MM.1S (cell line): ENCODE data around the gene GAS2L1.

Experiments used
- CTCF ChIP-seq: fragments of 300-600 bp; sonication (generic); IDR thresholded peaks from 2 replicates; pipeline ENCODE4 v1.5.1; 2016; ENCODE audit warnings: antibody characterized with exemption, low read length, mixed read lengths
- EZH2 ChIP-seq: fragments of 300-600 bp; sonication (generic); optimal IDR thresholded peaks from 2 replicates; pipeline ENCODE3; 2017; ENCODE audit warnings: low read depth, mild to moderate bottlenecking, antibody characterized with exemption, low read length, mixed read lengths
- EZH2phosphoT487 ChIP-seq: fragments of 300-600 bp; sonication (generic); IDR thresholded peaks from 2 replicates; pipeline ENCODE4 v1.6.1; 2018; ENCODE audit warnings: antibody characterized with exemption, low read length

DNA sequence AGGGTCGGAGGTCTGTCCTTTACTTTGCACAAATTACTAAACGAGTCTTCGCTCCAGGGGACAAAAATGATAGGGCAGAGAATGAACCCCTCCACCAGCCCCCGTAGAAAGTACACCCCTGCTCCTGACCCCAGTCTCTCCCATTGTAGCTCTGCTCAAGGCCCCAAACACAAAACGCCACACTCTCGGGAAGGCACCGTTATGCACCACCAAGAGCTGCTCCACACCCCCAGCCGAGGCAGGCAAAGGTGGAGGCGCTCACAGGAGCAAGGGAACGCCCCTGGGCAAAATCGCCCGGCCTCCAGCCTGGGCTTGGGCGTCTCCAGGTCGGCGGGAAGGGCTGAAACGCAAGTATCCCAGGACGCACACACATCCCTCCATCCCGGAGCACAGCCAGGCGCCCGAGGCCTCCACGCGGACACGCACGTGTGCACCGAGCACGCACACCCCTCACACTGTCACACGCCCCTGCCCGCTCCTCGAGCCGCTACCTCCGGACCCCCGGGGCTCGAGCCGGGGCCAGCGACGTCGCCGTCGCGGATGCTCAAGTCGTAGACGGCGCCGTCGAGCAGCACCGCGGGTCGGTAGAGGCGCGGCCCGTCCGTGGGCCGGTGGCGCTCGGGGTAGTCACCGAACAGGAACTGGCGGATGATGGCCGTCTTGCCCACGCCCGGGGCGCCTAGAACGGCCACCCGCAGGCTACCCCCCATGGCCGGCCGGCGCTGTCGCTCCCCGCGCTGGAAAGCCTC lies 8.3 kb downstream of the GAS2L1 start:
- TF ChIP-seq CTCF (no peak), EZH2 (no peak), EZH2phosphoT487 (no peak)
